Fibroblast of mammary gland (primary cell): Measurements from ENCODE around the gene MAP3K21.

Source experiments
- DNase-seq: peaks from one replicate; pipeline ENCODE4 v3.0.0-alpha.2; 2010; ENCODE audit warnings: low read depth
- H3K4me3 ChIP-seq: 2 replicates; pipeline ENCODE4 v1.5.1; 2011; ENCODE audit warnings: low read depth, mild to moderate bottlenecking, low read length, moderate library complexity; ENCODE audit not compliant: control insufficient read depth
- CTCF ChIP-seq: conservative IDR thresholded peaks from 2 replicates; pipeline ENCODE4 v1.5.1; 2011; ENCODE audit warnings: low read depth, low read length, inconsistent platforms; ENCODE audit not compliant: control insufficient read depth, insufficient read depth

MAP3K21 gene

GRCh38 chr1:233390842-233391737 lies 63.6 kb downstream of the MAP3K21 start:
- TF ChIP-seq CTCF = no peak
- no peak for DNase-seq

GRCh38 chr1:233393084-233393840 lies 65.7 kb downstream of the MAP3K21 start:
- no peak overlapping the region for H3K4me3 ChIP-seq
- no peak for TF ChIP-seq CTCF
- no peak for DNase-seq

More at GRCh38 chr1:233390842-233391737, 63.6 kb downstream of the MAP3K21 start:
- H3K4me3 ChIP-seq = no peak overlapping the region

GRCh38 chr1:233393926-233394680 lies 66.6 kb downstream of the MAP3K21 start:
- no peak overlapping the region for H3K4me3 ChIP-seq
- TF ChIP-seq CTCF = no peak
- DNase-seq = no peak

GRCh38 chr1:233394860-233395717 lies 67.6 kb downstream of the MAP3K21 start:
- peak; percentile 64 for DNase-seq
- H3K4me3 ChIP-seq = no peak overlapping the region
- peak; percentile 84 for TF ChIP-seq CTCF

- TF ChIP-seq CTCF = no peak
- no peak for DNase-seq
- H3K4me3 ChIP-seq = no peak overlapping the region
Observed at GRCh38 chr1:233395863-233396646, 68.5 kb downstream of the MAP3K21 start.
